GM04504 (cell line): ENCODE measurements around the gene KCNH8.

Source experiments
- DNase-seq: peaks from one replicate; pipeline ENCODE4 v3.0.0-alpha.2; 2012; ENCODE audit warnings: low read depth

KCNH8 gene

DNA sequence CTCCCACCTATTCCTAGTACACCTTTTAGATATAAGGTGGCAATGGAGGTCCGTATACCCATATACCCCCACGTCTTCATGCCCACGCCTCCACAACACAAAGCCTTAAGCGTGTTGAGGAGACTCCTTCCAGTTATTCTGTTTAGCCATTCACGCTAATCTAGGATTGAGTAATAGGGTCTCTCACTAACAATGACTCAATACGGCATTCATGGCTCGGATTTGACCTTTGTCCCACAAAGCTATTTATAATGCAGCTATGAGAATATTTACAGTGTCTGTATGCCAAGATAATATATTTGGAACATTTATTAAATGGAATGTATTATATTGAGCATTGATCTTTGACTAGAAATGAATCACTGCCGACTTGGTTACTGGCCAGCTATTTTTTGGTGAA, 215.8 kb downstream of the KCNH8 start:
- DNase-seq: no peak

DNA sequence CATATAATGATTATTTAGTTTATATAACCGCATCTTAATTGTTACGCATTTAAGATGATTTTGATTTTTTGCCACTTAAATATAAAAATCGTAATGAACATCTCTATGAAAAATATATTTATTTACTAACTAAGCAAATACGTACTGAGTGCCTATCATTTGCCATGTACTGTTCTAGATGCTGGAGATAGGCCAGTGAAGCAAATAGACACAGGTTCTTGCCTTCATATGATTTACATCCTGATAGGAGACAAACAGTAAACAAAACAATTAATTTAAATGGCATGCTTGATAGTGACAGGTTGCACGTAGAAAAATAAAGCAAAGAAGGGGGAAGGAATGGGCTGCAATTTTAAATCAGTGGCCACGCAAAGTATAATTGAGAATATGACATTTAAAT, 217.2 kb downstream of the KCNH8 start:
- DNase-seq: no peak

DNA sequence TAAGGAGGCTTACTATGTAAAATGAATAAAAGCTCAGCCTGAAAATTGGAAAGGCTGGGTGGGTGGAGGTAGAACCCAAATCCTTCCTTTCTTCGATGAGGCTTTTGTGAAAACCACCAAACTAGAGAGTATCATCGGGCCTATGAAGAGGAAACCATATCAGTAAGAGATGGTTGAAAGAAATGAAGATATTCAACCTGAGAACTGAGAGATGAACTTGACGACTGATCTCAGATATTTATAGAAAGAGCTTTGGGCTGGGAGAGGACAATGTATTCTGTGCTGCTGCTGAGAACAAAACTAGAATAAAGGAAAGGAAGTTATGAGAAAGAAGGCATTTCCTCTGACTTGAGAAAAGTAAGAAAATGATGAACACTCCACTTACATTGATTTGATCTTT, 236.6 kb downstream of the KCNH8 start:
- DNase-seq: no peak

DNA sequence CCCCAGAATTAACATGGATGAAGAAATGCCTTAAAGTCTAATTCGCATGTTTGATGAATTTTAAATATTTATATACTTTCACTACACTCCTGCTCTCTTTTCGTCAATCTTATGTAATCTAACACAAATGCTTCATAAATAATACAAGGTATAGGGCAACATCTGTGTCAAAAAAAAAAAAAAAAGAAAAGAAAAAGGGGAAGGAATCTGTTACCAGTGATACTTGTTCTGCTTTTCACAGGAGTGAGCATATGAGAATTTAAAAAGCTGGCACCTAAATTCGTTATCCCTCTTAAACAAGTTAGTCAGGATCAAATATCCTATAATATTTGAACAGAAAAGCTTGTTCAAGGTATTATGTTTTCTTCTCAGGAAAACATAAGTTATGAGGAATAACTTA, 243.8 kb downstream of the KCNH8 start:
- DNase-seq: no peak

DNA sequence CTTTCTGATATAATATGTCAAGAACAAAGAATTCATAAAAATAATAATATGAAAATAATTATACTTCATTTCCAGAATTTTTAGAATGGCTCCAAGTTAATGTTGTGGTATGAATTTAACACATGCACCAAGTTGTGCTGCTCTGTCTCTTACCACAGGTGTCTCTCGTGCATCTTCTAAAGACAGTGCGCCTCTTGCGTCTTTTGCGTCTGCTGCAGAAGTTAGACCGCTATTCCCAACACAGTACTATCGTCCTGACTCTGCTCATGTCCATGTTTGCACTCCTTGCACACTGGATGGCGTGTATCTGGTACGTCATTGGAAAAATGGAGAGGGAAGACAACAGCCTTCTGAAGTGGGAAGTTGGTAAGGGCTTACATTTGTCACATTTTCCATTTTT, 246.6 kb downstream of the KCNH8 start:
- no peak for DNase-seq

DNA sequence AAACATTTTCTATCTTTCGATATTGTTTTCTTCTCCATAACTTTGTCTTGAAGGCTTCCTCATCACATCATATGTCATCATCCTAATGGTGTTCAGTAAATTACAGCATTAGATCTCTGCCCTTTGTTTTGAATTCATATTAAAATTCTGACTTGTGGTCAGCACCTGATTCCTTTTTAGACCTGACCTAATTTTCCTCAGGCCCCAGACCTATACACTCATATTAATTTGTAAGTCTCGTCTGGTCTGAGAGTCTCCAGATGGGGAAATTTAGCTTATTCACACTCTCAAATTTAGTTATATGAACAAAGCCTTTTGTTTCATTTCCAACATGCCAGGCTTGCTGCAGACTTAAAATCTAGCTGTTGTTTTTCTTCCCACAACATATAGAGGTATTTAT, 248.4 kb downstream of the KCNH8 start:
- DNase-seq: no peak

DNA sequence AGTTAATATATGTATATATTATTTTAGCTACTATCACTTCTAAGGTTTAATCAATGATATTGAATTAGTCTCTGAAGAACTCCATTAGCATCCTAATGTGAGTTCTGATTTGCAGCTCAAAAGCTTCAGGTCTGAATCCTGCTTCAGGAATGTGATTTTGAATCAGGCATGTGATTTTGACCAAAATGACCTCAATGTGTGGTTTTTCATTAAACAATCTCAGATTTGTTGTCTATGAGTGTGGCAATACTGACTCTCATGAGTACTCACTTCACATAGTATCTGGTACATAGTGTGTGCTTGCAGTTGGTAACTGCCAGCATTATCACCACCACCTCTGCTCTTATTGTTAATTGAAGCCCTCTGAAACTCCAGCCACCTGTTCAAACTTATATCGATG, 251.0 kb downstream of the KCNH8 start:
- no peak for DNase-seq

DNA sequence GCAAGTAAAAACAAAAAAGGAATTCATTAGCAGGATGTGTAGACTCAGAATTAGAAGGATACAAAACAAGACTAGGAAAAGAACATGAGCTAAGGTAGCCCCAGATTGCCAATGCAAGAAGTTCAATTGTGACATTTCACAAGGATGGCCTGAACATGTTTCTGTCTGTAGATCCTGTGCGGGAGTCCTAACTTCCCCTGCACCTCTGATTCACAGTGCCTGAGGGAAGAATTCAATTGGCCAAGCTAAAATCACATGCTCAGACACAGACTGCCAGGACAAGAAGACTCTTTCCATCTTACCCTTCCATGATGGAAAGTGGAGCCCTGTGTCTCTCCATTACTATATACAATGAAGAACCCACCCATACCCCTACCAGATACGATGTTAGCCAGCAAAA, 251.5 kb downstream of the KCNH8 start:
- DNase-seq: no peak

DNA sequence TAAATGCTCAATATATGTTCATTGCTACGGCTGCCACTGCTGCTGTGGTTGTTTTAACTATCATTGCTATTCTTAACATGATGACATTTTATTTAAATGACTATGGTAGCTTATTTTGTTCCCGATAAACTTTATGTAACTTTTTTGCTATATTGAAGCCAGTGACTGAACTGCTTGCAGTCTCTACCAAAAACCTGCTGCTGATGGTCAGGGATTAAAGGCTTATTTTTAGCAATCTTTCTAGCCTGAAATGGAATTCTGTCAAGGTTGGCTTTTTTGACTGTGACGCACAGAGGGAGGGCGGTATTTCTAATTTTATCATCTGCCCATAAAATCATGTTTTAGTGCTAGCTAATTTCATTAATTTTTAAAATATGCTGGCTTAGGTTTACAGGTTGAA, 271.8 kb downstream of the KCNH8 start:
- DNase-seq: no peak

DNA sequence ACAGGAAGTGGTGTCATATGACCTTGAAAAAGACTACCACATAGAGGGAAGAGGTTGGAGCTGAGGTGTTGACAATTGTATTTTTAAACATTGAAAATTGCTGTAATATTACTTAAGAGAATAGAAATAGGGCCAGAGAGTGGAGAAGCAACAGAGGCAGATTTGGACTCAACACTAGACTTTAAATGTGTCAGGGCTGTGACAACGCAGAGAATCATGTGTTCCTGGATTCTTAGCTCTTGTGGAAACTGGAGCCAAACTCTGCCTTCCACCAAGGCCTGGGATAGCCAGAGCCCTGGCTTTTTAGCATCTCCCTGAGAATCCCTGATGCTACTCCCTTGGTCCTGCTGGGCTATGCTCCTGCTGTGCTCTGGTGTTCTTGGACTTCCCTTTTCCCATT, 277.5 kb downstream of the KCNH8 start:
- DNase-seq: no peak

DNA sequence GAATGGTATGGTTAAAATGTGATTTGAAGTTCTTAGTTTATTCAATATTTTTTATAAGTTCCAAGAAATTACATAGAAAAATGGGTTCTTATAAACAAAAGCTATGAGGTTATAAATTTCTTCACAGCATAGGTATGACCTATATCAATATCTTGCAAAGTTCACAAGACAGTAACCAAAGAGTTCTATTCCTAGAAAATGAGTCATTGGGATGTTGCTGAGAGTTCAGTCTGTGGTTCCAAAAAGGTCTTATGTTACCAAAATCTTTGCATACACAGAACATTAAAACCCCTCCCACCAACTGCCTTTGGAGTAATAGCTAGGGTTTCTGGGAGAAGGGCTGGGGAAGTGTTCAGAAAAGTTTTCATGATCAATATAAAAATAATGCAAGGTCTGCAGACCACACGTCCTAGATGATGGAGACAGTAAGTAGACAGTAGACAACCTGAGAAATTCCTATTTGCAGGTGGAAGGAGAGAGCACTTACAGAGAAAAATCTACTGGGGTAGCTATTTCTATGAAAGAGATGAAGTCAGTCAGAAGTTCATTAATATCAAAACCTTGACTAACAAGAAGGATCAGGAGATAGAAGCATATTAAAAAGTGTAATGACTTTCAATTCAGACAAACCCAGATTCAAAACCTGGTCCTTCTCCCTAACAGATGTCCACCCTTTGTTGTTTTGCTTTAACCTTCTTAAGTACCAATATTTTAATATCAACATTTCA, 279.3 kb downstream of the KCNH8 start:
- no peak for DNase-seq

DNA sequence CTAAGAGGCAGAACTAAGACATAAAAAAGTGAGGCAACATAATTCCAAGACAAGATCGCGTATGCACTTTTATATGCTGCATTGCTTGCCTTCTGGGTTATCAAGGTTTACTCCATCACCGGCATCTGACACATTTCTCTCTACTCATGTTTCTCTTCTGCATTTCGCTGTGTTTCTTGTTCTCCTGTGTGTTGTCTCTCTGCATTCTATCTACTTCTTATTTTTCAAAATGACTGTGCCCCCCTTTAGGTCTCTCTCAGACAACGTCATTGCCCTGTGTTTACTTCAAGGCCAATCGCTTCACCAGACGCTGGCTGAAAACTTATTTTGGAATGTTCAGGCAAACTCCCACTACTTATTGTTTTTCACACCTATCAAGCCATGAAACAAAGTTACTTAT, 280.4 kb downstream of the KCNH8 start:
- DNase-seq: no peak

DNA sequence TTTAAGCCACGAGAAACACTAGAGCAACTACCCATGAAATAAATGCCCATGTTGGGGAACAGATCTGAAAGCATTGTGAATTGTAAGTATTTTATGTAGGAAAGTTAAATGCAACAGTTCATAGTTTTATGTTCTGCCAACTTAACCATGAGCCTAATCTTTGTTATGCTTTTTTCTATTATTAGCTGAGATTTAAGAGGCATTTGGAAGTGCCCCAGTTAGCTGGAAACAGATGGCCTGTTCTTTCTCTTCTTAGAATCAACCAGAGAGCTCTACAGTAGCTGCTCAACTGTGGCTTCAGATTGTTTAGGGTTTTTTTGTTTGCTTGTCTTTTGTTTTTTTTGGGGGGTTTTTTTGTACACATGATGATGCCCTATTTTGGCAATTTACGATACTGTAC, 284.4 kb downstream of the KCNH8 start:
- no peak for DNase-seq

DNA sequence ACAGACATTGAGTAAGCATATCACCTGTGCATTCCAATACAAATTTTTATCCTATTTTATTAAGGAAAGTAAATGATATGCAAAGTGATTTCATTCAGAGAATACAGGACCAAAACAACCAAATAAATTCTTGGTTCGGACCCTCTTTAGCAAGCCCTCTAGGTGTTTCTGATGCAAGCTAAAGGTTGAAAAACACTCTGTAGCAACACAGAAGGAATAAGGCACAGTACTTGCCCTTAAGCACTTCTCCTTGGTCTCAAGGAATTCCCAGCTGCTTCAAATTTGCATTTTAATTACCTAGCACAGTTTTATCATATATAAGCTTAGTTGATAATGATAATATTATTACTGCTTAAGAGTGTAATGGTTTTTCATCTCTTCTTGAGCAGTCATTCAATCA, 288.4 kb downstream of the KCNH8 start:
- no peak for DNase-seq

DNA sequence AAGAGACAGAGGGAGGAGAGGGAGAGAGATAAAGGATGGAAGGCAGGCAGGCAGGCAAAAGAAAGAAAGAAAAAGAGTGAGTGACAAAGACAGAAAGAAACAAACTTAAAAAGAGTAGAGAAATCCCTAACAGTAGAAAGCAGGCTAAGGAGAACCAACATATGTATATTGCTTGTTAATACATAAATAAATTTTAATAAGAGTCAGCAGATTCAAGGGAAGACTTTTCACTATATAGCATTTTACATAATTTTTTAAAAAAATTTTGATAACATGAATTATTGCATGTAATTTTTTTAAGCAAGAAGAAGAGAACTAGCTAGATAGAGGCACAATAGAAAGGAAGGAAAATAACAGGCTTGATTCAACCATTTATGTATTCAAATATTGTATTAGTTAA, 291.6 kb downstream of the KCNH8 start:
- DNase-seq: no peak

DNA sequence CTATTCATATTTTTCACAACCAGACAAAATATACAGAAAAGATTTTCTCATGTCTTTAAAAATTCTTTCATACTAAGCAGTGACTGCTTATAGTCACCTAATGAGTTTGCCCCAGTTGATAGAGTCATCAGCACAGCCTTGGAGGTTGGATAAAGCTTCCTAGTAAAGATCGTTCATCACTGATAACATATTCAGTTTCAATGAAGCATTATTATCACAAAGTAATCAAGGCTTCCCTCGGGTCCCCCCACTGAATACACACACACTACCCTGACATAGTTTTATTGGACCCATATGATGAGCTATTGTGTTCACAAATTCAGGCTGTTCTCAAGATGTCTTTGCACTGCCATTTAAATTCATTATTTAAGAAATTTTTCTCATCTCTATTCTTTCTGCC, 297.8 kb downstream of the KCNH8 start:
- no peak for DNase-seq

DNA sequence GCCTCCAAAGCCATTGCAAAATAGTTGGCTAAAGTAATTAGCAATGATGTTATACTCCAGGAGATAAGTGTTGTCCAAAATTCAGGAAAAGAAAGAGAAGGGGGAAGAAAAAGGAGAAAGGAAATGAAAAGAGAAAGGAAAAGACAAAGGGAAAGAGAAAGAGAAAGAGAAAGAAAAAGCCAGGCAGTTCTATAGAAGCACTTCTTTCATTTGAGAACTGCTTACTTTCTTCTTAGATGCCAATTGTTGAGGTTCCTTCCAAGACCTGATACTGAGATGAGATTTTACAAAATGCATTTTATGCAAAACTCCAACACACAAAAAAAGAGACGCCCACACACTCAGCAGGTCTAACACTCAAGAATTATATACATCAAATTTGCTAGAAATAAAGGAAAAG, 298.4 kb downstream of the KCNH8 start:
- no peak for DNase-seq

DNA sequence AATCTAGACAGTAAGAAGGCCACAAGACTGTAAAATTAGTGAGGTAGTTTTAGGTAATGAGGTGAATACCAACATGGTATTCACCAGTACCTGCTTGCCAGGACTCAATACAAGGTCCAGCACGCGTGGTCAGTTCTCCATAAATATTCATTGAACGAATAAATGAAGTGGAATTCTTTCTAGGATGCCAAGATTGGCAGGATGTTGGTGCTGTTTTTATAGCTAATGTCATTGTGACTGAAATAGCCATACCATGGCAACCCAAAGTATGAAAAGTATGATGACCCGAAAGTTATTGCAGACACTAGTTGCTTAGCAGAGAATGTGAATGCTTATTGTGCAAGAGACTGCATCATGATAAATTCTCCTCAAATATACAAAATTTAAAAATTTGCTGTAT, 307.2 kb downstream of the KCNH8 start:
- no peak for DNase-seq

DNA sequence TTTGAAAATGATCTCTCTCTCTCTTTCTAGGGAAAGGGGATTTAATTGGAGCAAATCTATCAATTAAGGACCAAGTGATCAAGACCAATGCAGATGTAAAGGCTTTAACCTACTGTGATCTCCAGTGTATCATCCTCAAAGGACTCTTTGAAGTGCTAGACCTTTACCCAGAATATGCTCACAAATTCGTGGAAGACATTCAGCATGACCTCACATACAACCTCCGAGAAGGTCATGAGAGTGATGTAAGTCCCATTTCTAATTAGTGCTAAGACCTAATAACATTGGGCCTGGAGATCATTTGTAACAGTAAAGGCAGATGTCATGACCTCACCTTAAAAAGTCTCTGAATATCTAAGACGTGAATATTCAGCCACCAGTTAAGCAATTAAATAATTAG, 308.4 kb downstream of the KCNH8 start:
- no peak for DNase-seq

DNA sequence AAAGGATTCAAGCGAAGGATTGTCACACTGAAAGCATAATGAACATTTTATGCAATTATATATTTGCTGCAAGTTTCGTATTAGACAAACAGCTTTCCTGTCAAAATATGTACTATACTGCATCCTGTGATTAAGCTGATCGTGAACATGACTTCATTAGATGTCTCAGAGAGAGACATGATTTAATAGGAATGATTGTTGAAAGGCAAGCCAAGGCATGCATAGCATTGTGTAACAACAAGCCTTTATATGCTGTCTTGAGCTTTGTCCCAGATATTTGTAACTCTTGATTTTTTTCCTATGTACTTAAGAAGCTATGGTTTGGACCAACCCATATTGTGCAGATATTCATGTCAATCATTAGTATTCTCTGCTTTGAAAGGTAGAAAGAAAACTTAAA, 309.1 kb downstream of the KCNH8 start:
- no peak for DNase-seq

DNA sequence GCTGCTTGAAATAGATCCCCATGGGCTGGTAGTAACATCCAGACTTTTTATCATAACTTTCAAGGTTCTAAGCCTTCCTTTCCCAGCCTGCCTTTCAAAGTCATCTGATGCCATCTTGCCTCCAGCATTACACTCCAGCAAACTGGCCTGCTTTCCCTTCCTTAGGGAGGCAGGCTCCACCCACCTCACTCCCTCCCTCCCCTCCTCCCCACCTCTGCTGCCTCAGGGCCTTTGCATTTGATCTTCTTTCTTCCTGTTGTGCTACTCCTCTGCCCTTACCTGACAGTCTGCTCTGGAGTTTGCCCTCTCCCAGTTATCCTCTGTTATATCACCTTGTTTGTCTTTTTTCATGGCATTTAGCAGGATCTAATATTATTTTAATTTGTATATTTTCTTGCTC, 319.5 kb downstream of the KCNH8 start:
- no peak for DNase-seq

DNA sequence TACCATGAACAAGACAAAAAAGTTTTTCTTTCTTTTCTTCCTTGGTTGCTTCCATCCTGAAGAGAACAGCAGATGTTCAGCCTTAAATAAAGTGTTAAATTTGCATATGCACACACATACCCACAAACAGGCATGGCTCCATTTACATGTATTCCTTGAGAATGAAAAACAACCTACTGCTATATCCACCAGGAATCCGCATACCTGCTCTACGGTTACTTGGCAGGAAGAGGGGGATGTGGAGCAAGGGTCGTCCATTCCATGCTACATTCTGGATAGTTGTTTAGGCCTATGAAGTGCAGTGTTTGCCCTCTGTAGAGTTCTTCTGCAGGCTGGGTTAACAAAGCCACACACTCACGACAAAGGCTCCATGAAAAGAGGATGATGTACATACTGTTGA, 322.8 kb downstream of the KCNH8 start:
- DNase-seq: no peak

DNA sequence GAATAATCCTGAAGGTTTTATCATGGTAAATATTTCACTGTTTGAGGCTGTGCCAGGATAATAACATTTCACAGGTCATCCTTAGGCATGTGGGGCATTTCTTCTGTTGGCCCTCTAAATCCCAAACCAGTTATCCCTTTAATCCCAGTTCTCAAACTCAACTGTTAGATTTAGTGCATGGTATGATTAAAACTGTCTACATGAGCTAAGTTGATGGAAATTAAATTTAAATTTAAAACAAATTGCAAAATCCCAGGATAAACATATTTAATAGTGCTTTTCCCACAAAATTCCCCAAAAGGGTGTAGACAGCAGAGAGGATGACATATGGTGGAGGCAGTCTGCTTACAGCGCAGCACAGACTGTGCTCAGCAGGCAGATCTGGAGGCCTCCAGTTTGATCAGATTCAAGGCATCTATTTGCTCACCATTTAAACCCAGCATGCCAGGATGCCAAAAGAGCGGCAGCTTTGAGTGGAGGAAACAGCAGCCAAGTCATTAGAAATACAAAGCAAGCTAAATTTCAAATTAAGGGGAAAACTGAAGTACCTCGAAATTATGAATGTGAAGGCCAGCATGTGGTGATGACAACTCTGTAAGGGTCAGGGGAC, 325.8 kb downstream of the KCNH8 start:
- no peak for DNase-seq

DNA sequence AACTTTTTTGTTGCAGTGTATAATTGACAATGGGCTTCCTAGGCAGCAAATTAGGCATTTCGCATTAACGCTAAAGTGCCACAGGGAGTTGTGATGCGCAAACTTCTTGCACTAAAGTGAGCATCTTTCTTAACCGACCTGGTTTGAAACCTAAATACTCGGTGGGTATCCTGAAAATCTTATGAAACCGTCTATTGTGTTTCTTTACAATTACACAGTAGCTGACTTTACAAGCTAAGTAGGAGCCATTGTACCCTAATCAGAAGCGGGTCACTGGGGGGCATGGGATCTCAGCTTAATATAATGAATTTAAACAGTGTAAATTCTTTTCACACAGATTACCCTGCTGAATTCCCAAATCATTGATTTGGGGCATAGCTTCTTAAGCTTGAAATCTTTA, 328.0 kb downstream of the KCNH8 start:
- DNase-seq: no peak
